GM21529 (cell line): Measurements from ENCODE around the gene IGFBP2.

Experiments used
- ATAC-seq: cut with Tn5 transposase; IDR thresholded peaks from one replicate; pipeline ENCODE4 v1.9.1; 2021; ENCODE audit not compliant: unreplicated experiment

The IGFBP2 gene

DNA sequence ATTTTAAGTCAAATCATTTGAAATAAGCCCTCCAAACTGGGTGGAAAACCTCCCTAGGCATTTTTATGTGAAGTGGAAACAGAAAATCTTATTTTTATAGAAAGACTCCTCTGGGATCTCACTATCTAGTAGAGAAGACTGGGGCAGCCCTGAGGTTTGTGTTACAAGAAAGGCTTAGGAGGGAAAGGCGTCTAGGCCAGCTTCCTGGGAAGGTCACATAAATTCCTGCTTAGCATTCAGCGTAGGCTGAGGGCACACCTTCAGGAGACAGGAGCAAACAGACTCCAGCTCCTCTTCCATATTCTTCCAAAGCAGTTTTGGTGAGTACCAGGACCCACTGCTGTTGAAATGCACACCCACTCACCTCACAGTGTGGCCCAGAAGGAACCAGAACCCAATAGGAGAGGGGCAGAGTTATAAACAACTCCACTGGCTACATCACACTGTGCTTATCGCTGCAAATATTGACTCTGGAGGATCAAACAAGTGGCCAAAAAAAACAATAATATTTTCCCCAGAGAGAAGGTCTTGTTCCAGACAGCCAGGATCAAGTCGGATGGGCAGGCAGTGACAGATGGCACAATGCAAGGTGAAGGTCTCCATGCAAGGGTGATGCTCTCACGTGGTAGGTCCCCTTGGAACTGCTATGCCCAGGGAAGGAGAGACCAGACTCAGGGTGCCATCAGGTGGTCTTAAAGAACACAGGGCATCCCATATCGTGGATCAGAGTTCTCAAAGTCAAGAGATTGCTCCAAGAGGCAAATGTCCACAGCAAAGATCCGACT lies 17.7 kb upstream of the IGFBP2 start:
- ATAC-seq, result no peak

DNA sequence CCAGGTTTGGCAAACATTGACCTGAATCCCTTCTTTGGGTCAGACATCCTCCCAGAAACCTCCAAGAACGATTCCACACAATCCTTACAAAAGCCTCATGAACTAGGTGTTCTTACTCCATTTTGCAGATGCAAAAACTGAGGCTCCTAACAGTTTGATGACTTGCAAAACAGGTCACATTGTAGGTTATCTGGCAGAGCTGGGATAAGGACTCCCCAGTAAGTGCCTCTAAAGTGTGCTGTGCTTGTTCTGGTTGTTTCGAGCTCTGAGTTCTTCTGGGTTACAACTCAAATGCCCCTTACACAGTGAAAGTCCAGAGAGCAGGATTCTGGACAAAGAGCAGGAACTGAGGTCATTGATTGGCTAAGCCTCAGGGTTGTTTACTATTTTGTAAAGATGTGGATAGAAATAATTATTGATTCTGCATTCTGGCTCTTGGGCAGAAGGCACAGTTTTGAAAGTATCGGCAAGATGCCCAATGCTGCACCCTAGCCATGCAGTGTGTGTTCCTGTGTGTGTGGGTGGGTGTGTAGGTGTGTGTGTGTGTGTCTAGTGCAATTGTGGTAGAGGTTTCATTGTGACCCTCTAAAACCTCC lies 17.0 kb upstream of the IGFBP2 start:
- no peak for ATAC-seq

DNA sequence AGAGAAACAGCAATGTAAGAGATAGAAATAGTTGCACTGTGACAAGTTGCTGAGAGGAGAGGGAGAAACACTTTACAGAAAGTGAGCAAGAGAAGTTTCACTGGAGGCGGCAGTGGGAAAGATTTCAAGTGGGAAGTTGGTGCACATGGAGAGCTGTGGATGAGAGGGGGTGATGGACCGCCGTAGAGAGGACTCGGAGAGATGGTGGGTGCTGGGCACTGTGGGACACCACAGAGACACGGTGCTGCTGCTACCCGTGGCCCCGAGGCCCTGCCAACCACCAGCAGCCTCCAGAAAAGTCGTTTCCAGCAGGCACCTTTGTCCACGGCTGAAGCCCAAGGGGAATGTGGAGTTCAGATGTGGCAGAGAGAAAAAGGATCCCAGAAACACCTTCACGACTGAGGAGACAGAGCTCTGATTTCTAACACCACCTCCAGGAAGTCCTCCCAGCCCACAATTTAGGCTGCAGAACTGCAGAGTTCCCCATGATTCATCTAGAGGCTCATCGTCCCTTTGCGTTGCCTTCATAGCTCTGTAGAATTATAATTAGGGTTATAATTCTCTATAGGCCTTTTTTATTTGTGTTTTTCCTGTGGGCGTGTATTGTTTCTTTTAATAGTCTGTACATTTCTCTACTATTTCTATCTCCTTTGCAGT lies 15.9 kb upstream of the IGFBP2 start:
- no peak for ATAC-seq

DNA sequence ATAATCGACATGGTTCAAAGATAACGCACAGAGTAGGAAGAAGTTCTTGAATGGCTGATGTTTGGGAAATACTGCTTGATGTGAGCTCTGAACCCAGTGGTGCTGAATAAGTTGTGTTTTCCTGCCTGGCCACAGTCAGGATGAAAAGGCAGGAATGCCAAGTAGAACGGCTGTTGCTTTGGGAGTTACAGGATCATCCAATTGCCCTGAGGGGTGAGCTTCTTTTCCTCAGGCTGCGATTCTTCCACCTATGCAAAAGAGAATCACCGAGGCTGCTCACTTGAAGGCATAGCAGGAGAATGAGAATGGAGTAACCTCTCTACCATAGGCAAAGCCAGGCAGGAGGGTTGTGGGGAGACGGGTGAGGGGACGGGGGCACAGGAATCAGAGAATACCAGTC lies 14.4 kb upstream of the IGFBP2 start:
- ATAC-seq, result no peak

DNA sequence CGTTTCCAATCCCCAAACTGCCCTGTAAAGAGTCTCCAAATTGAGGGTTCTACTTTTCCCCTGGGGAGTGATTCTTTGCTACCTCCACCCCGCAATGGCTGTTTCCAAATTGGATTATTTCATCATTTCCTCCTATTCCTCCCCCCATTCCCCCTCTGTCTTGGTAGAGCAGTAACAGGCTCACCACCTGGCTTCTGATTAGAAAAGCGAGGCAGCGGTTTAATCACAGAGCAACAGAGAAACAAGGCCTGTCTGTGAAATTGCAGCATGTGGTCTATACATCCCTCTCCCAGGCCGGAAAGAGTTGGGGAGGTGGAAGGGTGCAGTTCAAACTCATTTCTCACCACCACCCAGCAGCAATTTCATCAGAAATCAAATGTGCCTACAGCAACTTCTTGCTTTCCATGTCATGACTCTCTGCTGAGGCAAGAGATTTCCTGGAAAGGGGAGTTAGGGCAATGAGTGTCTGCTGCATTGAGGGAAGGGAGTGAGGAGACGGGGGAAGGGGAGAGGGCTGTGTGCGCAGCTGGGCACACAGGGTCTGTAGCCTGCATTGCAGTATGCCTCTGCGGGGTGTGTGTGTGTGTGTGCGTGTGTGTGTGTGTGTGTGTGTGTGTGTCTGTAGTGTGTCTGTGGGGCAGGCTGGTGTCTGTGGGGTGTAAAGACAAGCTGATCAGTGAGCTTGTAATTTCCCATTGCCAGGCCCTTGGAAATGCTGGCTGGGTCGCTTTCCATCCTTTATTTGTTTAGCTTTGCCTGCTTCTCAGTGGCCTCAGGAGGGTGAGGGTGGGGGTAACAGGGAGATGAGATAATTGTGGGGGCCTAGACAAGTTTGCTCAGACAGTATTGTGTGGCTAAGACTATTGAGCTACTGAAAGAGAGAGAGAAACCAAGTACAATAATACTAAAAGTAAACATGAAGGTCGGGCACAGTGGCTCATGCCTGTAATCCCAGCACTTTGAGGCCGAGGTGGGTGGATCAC lies 13.5 kb upstream of the IGFBP2 start:
- no peak for ATAC-seq

DNA sequence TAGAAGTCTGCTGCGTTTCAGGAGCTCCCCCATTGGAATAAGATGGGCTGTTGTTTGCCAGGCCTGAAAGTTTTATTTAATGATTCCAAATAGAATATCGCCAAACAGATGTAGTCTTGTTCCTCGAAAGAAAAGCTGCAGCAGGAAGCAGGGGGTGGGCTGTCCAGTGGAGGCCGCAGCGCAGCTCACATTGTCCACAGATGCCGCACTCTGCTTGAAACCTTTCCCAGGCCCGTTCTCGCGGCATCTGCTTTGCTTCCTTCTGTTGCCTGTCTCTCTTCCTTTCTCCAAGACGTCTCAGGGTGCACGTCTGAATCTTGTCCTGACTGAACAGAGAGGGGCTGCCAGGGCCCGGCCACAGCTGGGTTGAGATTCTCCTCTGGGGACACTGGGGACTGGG lies 12.4 kb upstream of the IGFBP2 start:
- no peak for ATAC-seq

DNA sequence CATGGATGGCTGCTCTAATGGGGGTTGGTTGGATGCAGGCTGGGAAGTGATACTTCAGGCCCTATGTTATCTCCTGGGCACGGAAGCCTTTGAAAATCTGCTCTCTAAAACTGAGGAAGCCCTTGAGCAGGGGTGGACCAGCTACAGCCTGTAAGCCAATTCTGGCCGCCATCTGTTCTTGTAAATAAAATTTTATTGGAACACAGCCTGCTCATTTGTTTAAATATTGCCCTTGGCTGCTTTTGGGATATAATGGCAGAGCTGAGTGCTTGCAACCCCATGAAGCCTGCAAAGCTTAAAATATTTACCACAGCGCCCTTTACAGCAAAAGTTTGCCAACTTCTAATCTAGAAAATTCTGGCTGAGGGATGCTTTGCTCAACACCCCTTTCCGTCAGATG lies 11.9 kb upstream of the IGFBP2 start:
- no peak for ATAC-seq

DNA sequence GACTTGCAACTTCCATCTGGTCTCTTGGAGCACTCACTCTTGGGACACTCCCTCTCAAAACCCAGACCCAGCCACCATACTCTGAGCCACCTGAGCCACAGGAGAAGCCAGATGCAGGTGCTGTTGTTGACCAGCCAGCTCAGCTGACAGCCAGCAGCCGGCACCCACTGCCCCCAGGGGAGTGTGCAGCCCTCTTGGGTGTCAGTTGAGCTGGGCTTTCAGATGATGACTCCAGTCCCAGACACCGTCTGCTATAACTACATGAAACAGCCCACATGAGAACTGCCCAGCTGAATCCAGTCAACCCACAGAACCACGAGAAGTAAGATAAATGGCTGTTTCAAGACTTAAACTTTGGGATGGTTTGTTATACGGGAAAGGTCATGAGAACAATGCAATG lies 10.7 kb upstream of the IGFBP2 start:
- ATAC-seq, result no peak

DNA sequence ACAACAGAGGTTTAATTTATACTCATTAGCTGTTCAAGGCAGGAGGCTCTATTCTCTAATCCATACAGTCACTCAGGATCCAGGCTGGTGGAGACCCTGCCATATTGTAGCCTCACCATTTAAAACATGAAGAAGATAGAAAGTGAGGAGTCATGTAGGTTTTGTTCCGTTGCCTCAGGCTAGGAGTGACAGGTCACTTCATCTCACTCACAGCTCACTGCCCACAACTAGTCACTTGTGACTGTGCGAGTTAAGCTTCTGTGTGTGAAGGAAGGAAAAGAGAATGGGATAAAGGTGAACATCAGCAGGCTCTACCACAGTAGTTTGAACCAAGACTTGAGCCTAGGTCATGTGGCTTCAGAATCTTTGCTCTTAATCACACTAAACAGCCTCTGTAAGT lies 9.0 kb upstream of the IGFBP2 start:
- ATAC-seq, result no peak

DNA sequence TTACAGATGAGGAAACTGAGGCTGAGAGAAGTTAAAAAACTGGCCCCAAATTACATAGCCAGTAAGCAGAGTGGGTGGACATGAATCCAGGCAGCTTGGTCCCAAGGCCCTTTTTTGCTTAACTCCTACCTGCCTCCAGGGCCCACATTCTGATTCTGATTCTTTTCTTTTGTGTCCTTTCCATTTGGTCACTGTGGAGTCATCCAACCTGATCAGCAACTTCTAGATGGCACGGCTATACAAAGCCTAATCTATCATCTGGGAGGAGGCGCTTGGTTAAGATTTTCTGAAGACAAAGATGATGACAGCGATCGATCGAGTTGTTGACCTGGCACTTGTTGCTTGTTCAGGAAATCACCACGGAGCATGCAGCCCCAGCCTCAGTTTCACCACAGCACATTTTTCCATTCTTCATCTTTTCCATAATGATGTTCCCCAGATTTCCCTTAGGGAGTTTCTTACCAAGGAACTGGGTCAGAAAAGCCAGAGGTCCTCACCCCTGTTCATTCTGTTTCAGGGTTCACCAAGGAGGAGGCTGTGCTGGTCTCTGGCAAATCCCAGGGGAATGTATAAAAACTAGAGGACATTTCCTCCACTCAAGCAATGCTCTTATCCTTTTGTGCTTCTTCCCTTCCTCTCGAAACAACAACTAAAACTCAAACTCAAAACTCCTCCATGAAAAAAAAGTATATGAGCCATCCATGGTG lies 6.9 kb upstream of the IGFBP2 start:
- ATAC-seq, result no peak

DNA sequence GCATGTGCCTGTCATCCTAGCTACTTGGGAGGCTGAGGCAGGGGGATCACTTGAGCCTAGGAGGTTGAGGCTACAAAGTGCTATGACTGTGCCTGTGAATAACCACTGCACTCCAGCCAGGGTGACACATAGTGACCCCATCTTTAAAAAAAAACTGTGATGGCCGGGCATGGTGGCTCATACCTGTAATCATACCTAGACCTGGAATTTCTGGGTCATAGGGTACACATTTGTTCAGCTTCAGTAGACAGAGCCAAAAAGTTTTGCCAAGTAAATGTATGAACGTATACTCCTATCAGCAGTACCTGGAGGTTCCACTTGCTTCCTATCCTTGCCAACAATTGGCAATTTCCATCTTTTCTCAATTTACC lies 6.4 kb upstream of the IGFBP2 start:
- no peak for ATAC-seq

DNA sequence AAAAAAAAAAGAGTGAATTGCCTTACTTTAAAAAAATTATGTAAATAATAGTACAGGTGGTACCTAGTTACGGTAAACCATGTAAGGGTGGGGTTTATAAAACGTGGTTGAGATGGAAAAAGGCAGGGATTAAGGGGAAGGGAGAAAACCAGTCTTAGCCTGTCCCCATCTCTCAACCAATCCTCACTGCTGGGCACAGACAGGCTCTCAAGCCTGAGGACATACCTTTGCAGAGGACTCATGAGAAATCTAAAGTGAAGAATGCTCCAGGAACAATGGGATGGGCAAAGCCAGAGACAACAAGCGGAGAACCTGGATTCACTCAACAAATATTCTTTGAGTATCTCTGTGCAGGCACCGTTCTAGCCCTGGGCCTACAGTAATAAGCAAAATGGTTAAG lies 3.4 kb upstream of the IGFBP2 start:
- ATAC-seq, result no peak

DNA sequence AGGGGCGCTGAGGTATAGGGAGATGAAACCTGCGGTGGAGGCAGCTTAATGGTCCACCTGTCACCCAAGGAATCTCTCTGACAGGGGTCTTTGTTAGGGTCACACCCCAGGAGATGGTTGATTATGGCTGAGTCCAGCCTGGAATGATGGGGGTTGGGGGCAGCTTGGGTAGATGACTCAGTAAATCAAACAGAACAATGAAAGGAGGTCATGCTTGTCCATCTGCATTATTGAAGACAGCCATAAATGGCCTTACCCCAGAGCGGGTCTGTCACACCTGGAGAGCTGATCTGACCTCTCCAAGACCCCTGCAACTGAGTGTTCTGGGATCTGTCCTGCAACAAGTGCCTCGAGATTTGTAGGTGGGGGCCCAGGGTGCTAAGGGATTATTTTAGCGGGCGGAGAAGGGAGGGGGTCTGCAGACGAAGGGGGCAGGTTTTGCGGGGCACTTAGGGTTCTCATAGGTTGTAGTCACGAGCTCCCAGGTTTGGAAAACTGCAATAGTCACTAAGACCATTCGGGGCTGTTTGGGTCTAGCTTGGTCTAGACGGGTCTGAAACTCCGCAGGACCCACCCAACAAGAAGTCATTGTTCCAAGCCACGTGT lies 771 bp upstream of the IGFBP2 start:
- no peak for ATAC-seq

DNA sequence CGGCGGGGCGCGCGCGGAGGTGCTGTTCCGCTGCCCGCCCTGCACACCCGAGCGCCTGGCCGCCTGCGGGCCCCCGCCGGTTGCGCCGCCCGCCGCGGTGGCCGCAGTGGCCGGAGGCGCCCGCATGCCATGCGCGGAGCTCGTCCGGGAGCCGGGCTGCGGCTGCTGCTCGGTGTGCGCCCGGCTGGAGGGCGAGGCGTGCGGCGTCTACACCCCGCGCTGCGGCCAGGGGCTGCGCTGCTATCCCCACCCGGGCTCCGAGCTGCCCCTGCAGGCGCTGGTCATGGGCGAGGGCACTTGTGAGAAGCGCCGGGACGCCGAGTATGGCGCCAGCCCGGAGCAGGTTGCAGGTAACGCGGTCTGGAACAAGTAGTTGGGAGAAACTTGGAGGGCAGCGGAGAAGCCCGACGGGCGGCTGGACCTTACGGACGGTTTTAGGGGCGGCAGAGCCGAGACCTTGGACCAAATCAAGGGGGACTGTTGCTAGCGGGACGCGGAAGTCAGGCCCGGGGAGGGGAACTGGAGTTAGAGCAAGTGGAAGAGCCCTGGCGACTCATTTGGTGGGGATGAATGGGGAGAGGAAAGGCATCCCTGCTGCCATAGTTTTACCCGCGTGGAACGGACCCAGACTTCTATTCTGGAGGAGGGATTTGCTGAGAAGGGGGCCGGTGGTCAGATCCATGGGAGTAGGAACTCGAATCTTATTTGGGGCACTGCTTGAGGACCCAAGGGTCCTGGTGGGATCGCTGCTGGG lies 573 bp downstream of the IGFBP2 start:
- no peak for ATAC-seq

DNA sequence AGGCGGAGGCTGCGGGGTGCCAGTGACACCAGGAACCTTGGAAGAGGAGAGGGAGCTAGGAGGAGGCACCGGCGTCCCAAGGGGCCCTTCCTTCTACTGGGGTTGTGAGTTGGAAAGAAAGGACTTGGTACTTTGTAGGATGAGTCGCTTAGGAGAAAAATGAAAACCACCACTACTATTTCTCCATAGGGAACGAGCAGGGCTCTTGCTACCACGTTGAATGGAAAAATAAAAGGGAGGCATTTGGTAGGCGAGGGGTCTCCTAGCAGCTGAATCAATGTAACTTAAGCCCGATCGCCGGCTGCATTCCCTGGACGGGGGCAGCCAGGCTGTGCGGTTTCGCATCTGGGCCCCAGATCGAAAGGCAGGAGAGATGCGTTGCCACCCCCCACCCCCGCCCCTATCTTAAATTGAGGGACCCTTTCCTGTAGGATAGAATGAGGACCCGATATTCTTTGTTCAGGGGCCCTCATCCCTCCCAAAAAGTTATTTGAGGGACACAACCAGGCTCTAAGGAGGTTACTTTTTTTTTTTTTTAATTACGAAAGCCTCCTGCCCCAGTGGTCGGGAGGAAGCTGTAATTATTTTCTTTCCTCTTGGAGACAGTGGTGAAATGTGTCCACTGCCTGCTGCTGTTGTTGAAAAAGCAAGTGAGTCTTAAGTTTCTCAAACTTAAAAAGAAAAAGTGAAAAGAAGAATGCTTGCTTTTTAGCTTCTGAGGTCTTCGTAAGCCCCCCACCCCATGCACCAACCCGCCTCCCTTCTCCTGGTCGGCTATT lies 1.3 kb downstream of the IGFBP2 start:
- ATAC-seq, result no peak

DNA sequence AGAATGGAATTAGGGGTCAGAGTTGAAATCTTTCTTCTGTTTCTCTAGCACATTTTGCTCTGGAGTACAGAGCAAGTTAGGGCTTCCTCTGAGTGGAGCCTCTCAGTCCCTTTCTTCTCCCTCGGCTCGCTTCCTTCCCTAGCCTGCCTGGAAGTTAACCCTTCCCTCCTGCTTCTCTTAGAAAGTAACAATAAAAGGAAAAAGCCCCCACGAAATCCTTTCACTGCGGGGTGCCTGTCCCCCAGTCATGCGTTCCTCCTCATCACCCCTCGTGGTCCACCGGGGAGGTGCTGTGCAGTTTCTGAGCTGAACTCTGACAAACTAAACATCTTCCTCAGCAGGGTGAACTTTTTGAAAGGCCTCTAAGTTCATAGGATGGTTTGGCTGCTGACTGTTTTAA lies 2.0 kb downstream of the IGFBP2 start:
- ATAC-seq, result no peak

DNA sequence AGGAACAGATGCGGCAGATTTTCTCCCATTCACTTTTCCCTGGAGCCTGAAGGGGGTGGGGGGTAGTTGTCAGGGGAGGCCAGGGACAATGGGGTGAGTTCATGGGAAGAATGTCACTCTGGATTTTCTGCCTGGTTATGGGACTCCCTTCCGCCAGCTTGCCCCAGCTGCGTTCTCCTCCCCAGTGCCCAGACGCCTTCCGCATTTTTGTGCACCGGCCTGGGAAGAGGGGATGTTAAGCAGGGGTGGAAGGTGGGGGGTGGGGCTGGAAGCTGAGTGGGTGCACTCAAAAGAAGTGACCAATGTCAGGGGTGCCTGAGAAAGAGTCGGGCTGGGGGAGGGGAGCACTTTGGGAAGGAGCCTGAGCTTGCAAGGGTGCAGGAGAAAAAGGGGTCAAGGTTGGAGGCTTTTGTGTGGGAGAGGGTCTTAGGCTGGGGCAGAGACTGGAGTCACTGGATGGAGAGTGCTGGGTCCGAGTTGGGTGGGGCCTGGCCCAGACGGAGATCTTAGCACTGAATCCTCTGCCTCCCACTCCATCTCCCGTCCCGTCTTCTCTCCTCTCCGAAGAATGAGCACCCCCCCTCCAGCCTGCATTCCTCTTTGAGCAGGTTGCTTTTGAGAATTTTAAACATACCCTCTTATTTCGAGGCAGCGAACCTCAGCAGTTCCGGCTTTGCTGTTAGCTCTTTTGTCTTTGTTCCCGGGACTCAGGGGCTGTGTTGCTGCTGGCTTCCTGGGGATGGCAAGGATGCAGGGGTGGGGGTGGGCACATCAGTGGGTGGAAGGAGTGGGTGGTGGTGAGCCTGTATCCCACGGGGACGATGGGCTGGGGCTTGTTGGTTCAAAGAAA lies 2.7 kb downstream of the IGFBP2 start:
- ATAC-seq, result no peak
